Stimulated activated CD4-positive, alpha-beta T cell treated with anti-CD3 and anti-CD28 coated beads, Interleukin-1b, Interleukin-23, amount 100 ng/mL, for 48 hours (primary cell): ENCODE data around the gene FASN.

ENCODE experiments used
- DNase-seq: peaks from one replicate; pipeline ENCODE4 v3.0.0-alpha.2; 2020

FASN gene

GRCh38 chr17:82072827-82073226 lies 25.2 kb downstream of the FASN start:
- DNase-seq: no peak

- DNase-seq: no peak
These were observed 27.4 kb downstream of the FASN start for GRCh38 chr17:82070611-82071010.

GRCh38 chr17:82065638-82066303 lies 32.3 kb downstream of the FASN start, which contains the start of gene DUS1L:
DUS1L (minus strand) TSS chr17:82065804; CDS start chr17:82065059, 745 bp downstream.
- peak; percentile 70 for DNase-seq

GRCh38 chr17:82065193-82065637 lies 32.8 kb downstream of the FASN start:
- no peak for DNase-seq

- no peak for DNase-seq
These were observed 33.4 kb downstream of the FASN start for GRCh38 chr17:82064433-82065192.

- no peak for DNase-seq
These were observed 34.3 kb downstream of the FASN start for GRCh38 chr17:82063424-82064415.

GRCh38 chr17:82062984-82063368 lies 35.1 kb downstream of the FASN start:
- no peak for DNase-seq

- no peak for DNase-seq
These were observed 35.7 kb downstream of the FASN start for GRCh38 chr17:82062076-82062983.

- no peak for DNase-seq
These were observed 36.8 kb downstream of the FASN start for GRCh38 chr17:82061047-82061925.

- DNase-seq: no peak
These were observed 37.4 kb downstream of the FASN start for GRCh38 chr17:82060614-82061013.

GRCh38 chr17:82060001-82060380 lies 38.0 kb downstream of the FASN start:
- DNase-seq: no peak

- DNase-seq: no peak
These were observed 38.6 kb downstream of the FASN start for GRCh38 chr17:82059272-82060000.

- DNase-seq: no peak
These were observed 39.2 kb downstream of the FASN start for GRCh38 chr17:82058855-82059249.

- no peak for DNase-seq
These were observed 39.7 kb downstream of the FASN start for GRCh38 chr17:82058230-82058854.

GRCh38 chr17:82056729-82057621 lies 41.1 kb downstream of the FASN start:
- no peak for DNase-seq

GRCh38 chr17:82055965-82056728 lies 41.9 kb downstream of the FASN start:
- no peak for DNase-seq

- DNase-seq: no peak
These were observed 42.7 kb downstream of the FASN start for GRCh38 chr17:82055023-82055964.
